HFF-Myc (cell line): ENCODE measurements around the gene AFAP1.
A peak's percentile ranks its signal among the peaks of the same experiment; 100 is the strongest.

Source experiments
- DNase-seq: peaks from one replicate; pipeline ENCODE4 v3.0.0-alpha.2; 2011; ENCODE audit warnings: low read depth; ENCODE audit errors: extremely low read depth
- H3K4me3 ChIP-seq: replicated peaks from 2 replicates; pipeline ENCODE4 v1.5.1; 2011; ENCODE audit warnings: low read depth, mild to moderate bottlenecking, control low read depth, low read length
- TF ChIP-seq, protein P1 (sequence below): IDR thresholded peaks from 2 replicates; pipeline ENCODE4 v1.5.1; 2012; ENCODE audit warnings: mild to moderate bottlenecking, low read depth, low read length, control low read depth; ENCODE audit errors: missing control alignments

The AFAP1 gene

DNA sequence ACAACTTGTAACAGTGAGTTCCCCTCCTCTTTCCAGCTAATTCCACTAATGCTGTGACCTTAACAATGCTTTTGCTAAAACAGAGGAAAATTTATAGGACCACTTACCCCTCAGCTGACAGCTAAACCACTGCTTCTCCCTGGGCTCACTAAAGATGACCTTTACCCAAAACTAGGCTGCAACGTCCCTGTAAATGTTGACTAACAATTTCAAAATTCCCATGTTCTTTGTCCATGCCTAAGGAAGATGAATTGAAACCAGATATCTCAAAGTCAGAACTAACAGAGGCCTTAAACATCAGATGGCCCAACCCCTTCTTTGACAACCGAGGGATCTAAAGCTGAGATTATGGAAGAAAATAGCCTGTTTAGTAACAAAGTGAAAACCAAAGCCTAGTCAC is 32.5 kb downstream of the AFAP1 start:
- no peak for DNase-seq
- TF ChIP-seq, protein P1, sequence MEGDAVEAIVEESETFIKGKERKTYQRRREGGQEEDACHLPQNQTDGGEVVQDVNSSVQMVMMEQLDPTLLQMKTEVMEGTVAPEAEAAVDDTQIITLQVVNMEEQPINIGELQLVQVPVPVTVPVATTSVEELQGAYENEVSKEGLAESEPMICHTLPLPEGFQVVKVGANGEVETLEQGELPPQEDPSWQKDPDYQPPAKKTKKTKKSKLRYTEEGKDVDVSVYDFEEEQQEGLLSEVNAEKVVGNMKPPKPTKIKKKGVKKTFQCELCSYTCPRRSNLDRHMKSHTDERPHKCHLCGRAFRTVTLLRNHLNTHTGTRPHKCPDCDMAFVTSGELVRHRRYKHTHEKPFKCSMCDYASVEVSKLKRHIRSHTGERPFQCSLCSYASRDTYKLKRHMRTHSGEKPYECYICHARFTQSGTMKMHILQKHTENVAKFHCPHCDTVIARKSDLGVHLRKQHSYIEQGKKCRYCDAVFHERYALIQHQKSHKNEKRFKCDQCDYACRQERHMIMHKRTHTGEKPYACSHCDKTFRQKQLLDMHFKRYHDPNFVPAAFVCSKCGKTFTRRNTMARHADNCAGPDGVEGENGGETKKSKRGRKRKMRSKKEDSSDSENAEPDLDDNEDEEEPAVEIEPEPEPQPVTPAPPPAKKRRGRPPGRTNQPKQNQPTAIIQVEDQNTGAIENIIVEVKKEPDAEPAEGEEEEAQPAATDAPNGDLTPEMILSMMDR = no peak
- no peak overlapping the region for H3K4me3 ChIP-seq

DNA sequence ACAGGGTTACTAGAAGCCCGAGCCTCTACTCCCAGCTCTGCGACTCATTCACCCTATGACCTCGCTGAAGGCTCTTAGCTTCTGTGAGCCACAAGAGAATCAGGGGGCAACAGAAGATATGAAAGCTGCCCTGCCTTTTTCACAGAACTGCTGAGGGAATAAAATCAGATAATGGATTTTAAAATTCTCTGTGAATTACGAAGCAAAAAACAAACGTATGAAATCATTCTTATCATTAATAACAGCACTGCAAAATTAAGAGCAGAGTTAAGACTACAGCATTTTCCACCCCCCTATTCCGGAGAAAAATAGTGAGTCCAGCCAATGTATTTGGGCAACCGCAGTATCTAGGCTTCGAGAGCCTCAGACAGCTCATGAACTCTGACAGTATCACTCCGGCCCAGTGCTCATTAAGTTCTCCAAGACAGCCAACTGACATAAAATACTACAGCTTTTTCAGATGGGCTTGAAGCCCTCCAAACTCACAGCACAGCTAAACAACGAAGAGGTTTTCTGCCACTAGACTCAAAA is 33.4 kb downstream of the AFAP1 start:
- TF ChIP-seq, protein P1 = no peak
- no peak for DNase-seq
- peak overlapping the region; percentile 26 for H3K4me3 ChIP-seq

DNA sequence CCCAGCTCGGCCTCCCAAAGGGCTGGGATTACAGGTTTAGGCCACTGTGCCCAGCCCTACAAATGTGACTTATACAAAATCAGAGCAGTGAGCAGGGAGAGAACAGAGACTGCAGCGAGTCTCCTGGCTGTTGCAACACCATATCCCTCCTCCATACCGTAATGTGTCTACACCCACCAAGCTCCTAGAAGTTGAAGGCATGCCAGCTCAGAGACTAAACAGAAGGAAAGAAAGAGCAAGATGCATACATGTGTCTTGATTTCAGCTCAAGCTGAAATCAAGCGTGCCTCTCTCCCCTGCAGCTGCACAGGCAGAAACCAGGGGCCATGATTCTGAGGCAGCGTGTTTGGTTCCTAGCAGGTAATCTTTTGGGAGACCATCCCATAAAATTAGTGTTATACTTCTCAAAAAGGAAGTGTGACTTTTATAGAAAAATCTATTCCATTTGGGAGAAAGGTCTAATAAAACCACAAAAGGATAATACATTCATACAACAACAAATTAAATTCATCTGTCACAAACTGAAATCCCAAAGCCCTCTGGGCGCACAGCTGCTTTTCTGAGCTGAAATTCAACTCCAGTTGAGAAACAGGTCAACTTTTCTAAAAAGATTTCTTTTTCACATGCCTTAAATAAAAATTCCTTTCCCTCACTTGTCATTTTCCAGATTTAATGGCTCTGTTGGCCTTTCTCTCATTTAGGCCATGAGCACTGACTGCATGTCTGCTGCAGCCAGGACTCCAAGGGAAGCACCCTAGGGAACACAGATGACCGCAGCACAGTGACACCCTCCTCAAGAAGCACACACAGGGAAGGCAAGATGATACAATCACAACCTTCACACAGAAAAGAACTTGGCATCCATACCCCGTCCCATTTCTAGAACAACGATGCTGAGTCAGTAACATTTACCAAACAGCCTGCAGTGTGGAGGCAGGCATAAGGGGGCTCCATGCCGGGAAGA is 34.4 kb downstream of the AFAP1 start:
- TF ChIP-seq, protein P1 = no peak
- peak overlapping the region; percentile 26 for H3K4me3 ChIP-seq
- peak; percentile 78 for DNase-seq

DNA sequence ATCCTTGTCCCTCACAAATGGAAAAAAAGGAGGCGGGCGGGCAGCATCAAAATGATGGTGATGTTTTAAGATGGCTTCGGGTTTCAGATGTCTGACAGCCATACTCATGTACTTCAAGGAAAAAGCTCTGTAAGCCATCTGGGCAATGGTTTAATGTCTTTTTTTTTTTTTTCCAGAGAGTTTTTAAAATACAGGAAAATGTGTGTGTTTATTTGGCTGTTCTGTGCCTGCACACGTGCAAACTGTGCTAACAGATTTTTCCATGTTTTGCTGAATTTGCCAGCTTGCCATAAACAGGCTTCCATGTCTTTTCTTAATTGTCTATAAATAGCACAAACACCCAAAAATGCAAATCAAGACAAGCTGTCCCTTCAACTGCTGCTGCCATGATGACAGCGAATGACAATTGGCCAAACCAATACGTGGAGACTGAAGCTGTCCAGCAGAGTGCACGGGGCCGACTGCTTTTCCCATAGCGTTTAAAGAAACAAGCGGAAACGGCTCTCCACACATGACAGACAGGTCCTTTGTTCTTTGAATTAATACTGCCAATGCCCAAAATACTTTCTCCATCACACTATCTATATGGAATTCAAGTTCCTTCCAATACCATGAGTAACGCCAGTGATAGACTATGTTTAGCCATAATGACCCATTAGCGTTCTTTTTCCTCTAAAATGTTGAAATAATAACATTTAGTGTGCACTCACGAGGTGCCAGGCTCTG is 35.7 kb downstream of the AFAP1 start:
- DNase-seq = peak; percentile 32
- TF ChIP-seq, protein P1 = no peak
- peak overlapping the region; percentile 16; the same call in 1 of the 2 replicates for H3K4me3 ChIP-seq

DNA sequence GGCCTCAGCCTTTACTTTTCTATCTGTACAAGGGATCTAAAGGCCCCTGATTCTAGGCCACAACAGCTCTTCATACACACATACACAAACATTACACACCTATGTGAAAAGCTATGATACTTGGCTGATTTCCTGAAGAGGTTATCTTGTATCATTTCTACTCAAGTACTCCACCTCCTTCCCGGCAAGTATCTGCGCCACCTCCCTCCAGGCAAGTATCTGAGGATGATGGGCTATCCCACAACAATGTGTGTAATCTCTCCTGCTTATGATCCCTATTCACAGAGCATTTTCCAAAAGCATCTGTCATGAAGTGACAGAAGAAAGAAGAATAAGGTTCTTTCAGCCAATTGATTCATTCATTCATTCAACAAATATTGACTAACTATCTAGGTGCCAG is 36.8 kb downstream of the AFAP1 start:
- DNase-seq = no peak
- no peak overlapping the region for H3K4me3 ChIP-seq
- TF ChIP-seq, protein P1 = no peak

DNA sequence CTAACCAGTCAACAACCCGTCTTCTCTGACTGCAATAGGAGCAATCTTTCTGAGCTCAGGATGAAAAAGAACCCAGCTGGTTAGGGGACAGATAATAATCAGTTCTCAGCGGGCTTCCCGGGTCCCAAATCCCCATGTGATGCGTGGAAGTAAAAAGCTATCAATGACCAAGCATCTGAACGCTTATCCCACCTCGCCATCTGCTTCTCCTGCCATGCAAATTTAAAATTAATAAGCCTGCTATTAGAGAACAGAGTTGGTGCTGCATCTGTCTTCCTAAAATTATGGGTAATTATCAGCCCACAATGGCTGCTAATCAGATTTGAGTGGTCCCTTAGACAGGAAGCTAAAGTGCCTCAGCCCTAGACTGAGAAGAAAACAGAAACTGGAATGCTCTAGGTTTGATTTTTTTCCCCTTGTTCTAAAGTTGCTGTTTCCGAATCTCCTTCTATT is 37.5 kb downstream of the AFAP1 start:
- TF ChIP-seq, protein P1 = no peak
- DNase-seq = no peak
- H3K4me3 ChIP-seq = no peak overlapping the region
